GM12878 (cell line): ENCODE measurements around the gene SMARCD1. TPM values are rescaled to one million over a fixed set of nuclear protein-coding genes. Genes with fewer than 3 reads are reported as not detected.

Source experiments
- ATAC-seq: fragments of 200-7000 bp; cut with Tn5 transposase; 3 replicates; pipeline ENCODE4 v1.9.1; 2020; ENCODE audit warnings: mild to moderate bottlenecking, moderate library complexity
- BruUV-seq: library from RNA; stranded (reverse); fragments of 400-500 nt; replicated peaks from 2 replicates; lab custom pipeline; 2021; lab: Mats Ljungman, UMichigan
- CTCF ChIA-PET: fragments of 300-600 bp; sonication (Branson Sonifier 250); formaldehyde crosslinking; extraction: SDS; loops from one replicate; lab custom pipeline; 2021; ENCODE audit warnings: inconsistent platforms; lab: Yijun Ruan, JAX
- POLR2A ChIA-PET: fragments of 350-600 bp; formaldehyde crosslinking; extraction: SDS; loops from one replicate; lab custom pipeline; 2021; ENCODE audit warnings: inconsistent platforms; lab: Charles Lee
- RAD21 ChIA-PET: fragments of 300-600 bp; sonication (Branson Sonifier 250); formaldehyde crosslinking; loops from one replicate; lab custom pipeline; 2023; ENCODE audit warnings: antibody characterized with exemption; ENCODE audit not compliant: unreplicated experiment; lab: Charles Lee
- SMC1A ChIA-PET: fragments of 300-600 bp; sonication (Branson Sonifier 250); formaldehyde crosslinking; loops from one replicate; lab custom pipeline; 2023; ENCODE audit not compliant: unreplicated experiment, uncharacterized antibody; lab: Charles Lee
- DNase-seq: peaks from one replicate; pipeline ENCODE4 v3.0.0-alpha.2; 2011; ENCODE audit warnings: low read depth, low spot score
- FAIRE-seq: peaks from 3 replicates; lab custom pipeline; 2011; peaks lifted over from hg19 to GRCh38; lab: Jason Lieb, UNC
- H2AFZ ChIP-seq: 2 replicates; pipeline ENCODE4 v1.6.0; 2011; ENCODE audit warnings: low read depth, low read length, control low read depth; ENCODE audit not compliant: control insufficient read depth
- H3K27ac ChIP-seq: 2 replicates; pipeline ENCODE4 v1.5.1; 2011; ENCODE audit warnings: control low read depth; ENCODE audit not compliant: control insufficient read depth, insufficient read depth
- H3K27me3 ChIP-seq, 2 experiments: replicated peaks in 1 of 2; 2 replicates each; pipeline versions ENCODE4 v1.6.0 to v1.6.1; 2011; ENCODE audit warnings: low read length in 1 of 2; ENCODE audit not compliant: control insufficient read depth in 2 of 2, insufficient read depth in 2 of 2
- H3K36me3 ChIP-seq, 2 experiments: 2 replicates each; pipeline ENCODE4 v1.5.1; 2011; ENCODE audit warnings: low read length in 1 of 2; ENCODE audit not compliant: control insufficient read depth in 2 of 2, insufficient read depth in 2 of 2
- H3K4me1 ChIP-seq: 2 replicates; pipeline ENCODE4 v1.6.1; 2011; ENCODE audit warnings: mild to moderate bottlenecking, low read length, moderate library complexity, mixed read lengths; ENCODE audit not compliant: control insufficient read depth, insufficient read depth
- H3K4me2 ChIP-seq: 2 replicates; pipeline ENCODE4 v1.6.0; 2011; ENCODE audit warnings: control low read depth; ENCODE audit not compliant: control insufficient read depth, insufficient read depth
- H3K4me3 ChIP-seq: fragments of 200-600 bp; sonication (generic); 2 replicates; pipeline ENCODE4 v1.5.1; 2016
- H3K79me2 ChIP-seq: 2 replicates; pipeline ENCODE4 v1.6.0; 2011; ENCODE audit warnings: low read length; ENCODE audit not compliant: control insufficient read depth, insufficient read depth
- H3K9ac ChIP-seq: 2 replicates; pipeline ENCODE4 v1.8.0; 2011; ENCODE audit warnings: low read length, control low read depth, mixed read lengths; ENCODE audit not compliant: control insufficient read depth, insufficient read depth
- H3K9me3 ChIP-seq: replicated peaks from 3 replicates; pipeline ENCODE4 v1.5.1; 2011; ENCODE audit warnings: mild to moderate bottlenecking, low read length; ENCODE audit not compliant: control insufficient read depth, insufficient read depth
- H4K20me1 ChIP-seq: 2 replicates; pipeline ENCODE4 v1.6.0; 2011; ENCODE audit not compliant: control insufficient read depth, insufficient read depth
- BCL3 ChIP-seq: IDR thresholded peaks from 2 replicates; pipeline ENCODE4 v1.6.1; 2011; ENCODE audit warnings: borderline replicate concordance, low read depth, mild to moderate bottlenecking, moderate library complexity, low read length; ENCODE audit not compliant: insufficient read depth, poor library complexity, severe bottlenecking
- BMI1 ChIP-seq: fragments of 450-650 bp; IDR thresholded peaks from 2 replicates; pipeline ENCODE4 v1.6.1; 2016; ENCODE audit warnings: mild to moderate bottlenecking, moderate library complexity, borderline replicate concordance
- CBFB ChIP-seq: IDR thresholded peaks from 2 replicates; pipeline ENCODE4 v1.6.1; 2016; ENCODE audit warnings: antibody characterized with exemption, low read depth
- CHD4 ChIP-seq: fragments of 200-600 bp; sonication (generic); IDR thresholded peaks from 2 replicates; pipeline ENCODE4 v1.6.1; 2016; ENCODE audit warnings: mild to moderate bottlenecking
- CREM ChIP-seq: IDR thresholded peaks from 2 replicates; pipeline ENCODE4 v1.6.1; 2014; ENCODE audit warnings: antibody characterized with exemption, low read depth
- JUND ChIP-seq: IDR thresholded peaks from 2 replicates; pipeline ENCODE4 v1.6.1; 2012; ENCODE audit warnings: low read depth, mild to moderate bottlenecking, low read length, improper control_type of control experiment, moderate library complexity
- POLR2AphosphoS5 ChIP-seq: IDR thresholded peaks from 2 replicates; pipeline ENCODE4 v1.6.1; 2011; ENCODE audit warnings: mild to moderate bottlenecking, low read length, inconsistent platforms
- SIN3A ChIP-seq: IDR thresholded peaks from 2 replicates; pipeline ENCODE4 v1.6.1; 2012; ENCODE audit warnings: low read depth, low read length, improper control_type of control experiment
- SPI1 ChIP-seq: IDR thresholded peaks from 2 replicates; pipeline ENCODE4 v1.6.1; 2011; ENCODE audit warnings: low read depth, mild to moderate bottlenecking, low read length, moderate library complexity, borderline replicate concordance; ENCODE audit not compliant: insufficient read depth
- WGBS: methylation state at CpG from one replicate; pipeline ENCODE4 v1.1.6; 2016; ENCODE audit warnings: low lambda C conversion rate; ENCODE audit not compliant: insufficient replicate concordance, insufficient coverage; ENCODE audit errors: missing lambda C conversion rate; 5-methylcytosine and 5-hydroxymethylcytosine counted together
- in situ Hi-C: fragments of 300-500 bp; cut with MboI; formaldehyde crosslinking; loops from 9 replicates; pipeline ENCODE4 v1.14.3; 2018; ENCODE audit warnings: mixed read lengths
- intact Hi-C: fragments of 100-400 bp; cut with micrococcal nuclease; formaldehyde crosslinking; loops from one replicate; pipeline ENCODE4 v1.14.2; 2022; ENCODE audit not compliant: unreplicated experiment
- polyA plus RNA-seq, 11 experiments: library from polyadenylated mRNA; depleted of rRNA in 4 of 11; unstranded in 6 of 11; stranded (reverse) in 5 of 11; fragments of >200 nt; fragmentation: Nextera tagmentation in 4 of 11; fragmentation: Illumina TruSeq in 1 of 11; extraction: Ambion mirVana in 4 of 11; extraction: Trizol in 1 of 11; gene quantifications; 1 replicate in 1 of 11; 2 replicates in 10 of 11; pipeline versions ENCODE4 v1.2.1 to v1.2.3, GENCODE V29; 2011 to 2016; ENCODE audit warnings: inconsistent platforms in 2 of 11, missing spikeins in 2 of 11, low read depth in 1 of 11
- total RNA-seq, 4 experiments: library from RNA; depleted of rRNA in 3 of 4; stranded (reverse); fragments of >200 nt in 3 of 4; fragmentation: Illumina TruSeq in 1 of 4; extraction: Trizol in 1 of 4; gene quantifications; 2 replicates each; pipeline versions ENCODE4 v1.2.1 to v1.2.3, GENCODE V29; 2013 to 2021

Gene SMARCD1
- total and polyA plus RNA-seq, 10 of the 15 experiments (the other 5 are each of a cell fraction or from before 2014, with no cell fraction given) = 1.4 to 92.4 (median 58.9) TPM

GRCh38 chr12:50112456-50113218 is 27.5 kb downstream of the SMARCD1 start (continued):
- TF ChIP-seq BCL3 (no peak), SPI1 (peak; percentile 41; the same call in 1 of the 2 replicates), POLR2AphosphoS5 (0 out of 2 replicates have a peak, but pooled peaks have one; percentile 34)

GRCh38 chr12:50117057-50117622 is 32.0 kb downstream of the SMARCD1 start:
- Histone ChIP-seq H2AFZ (no peak overlapping the region), H3K4me2 (no peak overlapping the region), H3K27ac (no peak overlapping the region)
- 97% methylated on average over 6 of the region's 6 CpGs for WGBS
- ATAC-seq = no peak
- BruUV-seq = no TSS peak
- ChIA-PET RAD21 (interaction anchor here (1.2 kb wide), 1 partner anchor 31 kb away, joined by 3 read pairs; no protein-coding TSS in a partner anchor), POLR2A (interaction anchor here (0.6 kb wide), 1 partner anchor 280 kb away, joined by 4 read pairs; no protein-coding TSS in a partner anchor), SMC1A (interaction anchor here (0.7 kb wide), 1 partner anchor 197 kb away, joined by 3 read pairs; no protein-coding TSS in a partner anchor), CTCF (interaction anchor here (1.1 to 13.0 kb wide), 10 partner anchors 8 to 326 kb away, joined by 3 to 257 read pairs (median 4); partner anchors contain the start of gene CERS5)
- DNase-seq = no peak
- intact Hi-C loops (no loop called here), in situ Hi-C loops (no loop called here)
- TF ChIP-seq CBFB (no peak), CHD4 (no peak), JUND (no peak), SIN3A (no peak), CREM (no peak), BMI1 (no peak)
- TF ChIP-seq, all 136 proteins: peak for 0
- Histone ChIP-seq H3K9ac (no peak overlapping the region), H3K27me3 (no peaks in the 10 kb centered on the region), H4K20me1 (peaks cover 3% of the 10 kb centered on the region; the same call in 1 of the 2 replicates), H3K36me3 (peaks cover 6 to 14% of the 10 kb centered on the region in 2 experiments; a peak in 3 of 4 replicates), H3K9me3 (no peaks in the 10 kb centered on the region), H3K4me1 (peaks cover 3% of the 10 kb centered on the region; the same call in 1 of the 2 replicates), H3K79me2 (peaks cover 46% of the 10 kb centered on the region), H3K4me3 (no peak overlapping the region)
- FAIRE-seq = no peak
